NCI-H1694 treated with DMSO at 0.1 percent for 48 hours (cell line): ENCODE data around the gene PRPF39.
"Not testable (repeated sequence)": the region's sequence is repeated elsewhere in the genome, so short reads cannot be mapped to it uniquely, and the experiment has no call there.

Source experiments
- DNase-seq: peaks from one replicate; lab custom pipeline; 2025; lab: John Stamatoyannopoulos, UW

PRPF39 gene

DNA sequence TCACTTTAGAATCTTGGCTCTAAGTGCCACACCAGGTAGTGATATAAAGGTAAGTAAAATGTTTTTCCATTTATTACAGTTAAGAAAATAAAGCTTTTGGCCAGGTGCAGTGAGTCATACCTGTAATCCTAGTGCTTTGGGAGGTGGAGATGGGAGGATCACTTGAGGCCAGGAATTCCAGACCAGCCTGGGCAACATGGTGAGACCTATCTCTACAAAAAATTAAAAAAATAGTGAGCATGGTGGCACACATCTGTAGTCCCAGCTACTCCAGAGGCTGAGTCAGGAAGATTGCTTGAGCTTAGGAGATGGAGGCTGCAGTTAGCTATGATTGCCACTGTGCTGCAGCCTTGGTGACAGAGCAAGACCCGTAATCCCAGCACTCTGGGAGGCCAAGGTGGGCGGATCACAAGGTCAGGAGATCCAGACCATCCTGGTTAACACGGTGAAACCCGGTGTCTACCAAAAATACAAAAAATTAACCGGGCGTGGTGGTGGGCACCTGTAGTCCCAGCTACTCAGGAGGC lies 56.8 kb downstream of the PRPF39 start:
- DNase-seq, result no peak

DNA sequence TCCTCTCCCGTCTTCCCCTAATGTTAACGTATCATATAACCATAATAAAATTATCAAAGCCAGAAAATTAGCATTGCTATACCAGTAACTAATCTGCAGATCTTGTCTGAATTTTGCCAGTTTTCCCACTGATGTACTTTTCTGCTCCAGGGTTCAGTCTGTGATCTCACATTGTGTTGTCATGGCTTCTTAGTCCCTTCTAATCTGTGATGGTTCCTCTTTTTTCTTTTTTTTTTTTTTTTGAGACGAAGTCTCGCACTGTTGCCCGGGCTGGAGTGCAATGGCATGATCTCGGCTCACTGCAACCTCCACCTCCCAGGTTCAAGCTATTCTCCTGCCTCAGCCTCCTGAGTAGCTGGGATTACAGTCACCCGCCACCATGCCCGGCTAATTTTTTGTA lies 58.2 kb downstream of the PRPF39 start:
- DNase-seq, result not testable (repeated sequence)

- DNase-seq, result no peak
Observed at GRCh38 chr14:45144658-45145057, 60.7 kb downstream of the PRPF39 start.

DNA sequence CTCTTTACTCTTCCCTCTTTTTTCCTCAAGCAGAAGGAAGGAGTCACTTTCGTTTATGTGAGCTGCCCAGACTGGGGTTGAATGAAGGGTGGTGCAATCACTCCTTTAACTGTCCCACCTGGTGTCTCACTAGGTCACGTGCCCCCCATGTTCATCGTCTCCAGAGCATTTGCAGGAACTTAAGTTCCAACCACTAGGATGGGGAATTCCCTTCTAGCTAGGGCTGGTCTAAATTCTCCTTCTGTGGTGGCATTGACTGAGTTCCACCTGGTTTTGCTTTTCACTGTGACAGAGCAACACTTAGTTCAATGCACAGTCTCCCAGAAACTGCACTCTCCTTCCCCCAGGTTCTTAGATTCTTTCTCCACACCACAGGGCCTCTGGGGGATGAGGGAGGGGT lies 61.3 kb downstream of the PRPF39 start:
- no peak for DNase-seq

- DNase-seq, result no peak
Observed at GRCh38 chr14:45149602-45150001, 65.7 kb downstream of the PRPF39 start.

DNA sequence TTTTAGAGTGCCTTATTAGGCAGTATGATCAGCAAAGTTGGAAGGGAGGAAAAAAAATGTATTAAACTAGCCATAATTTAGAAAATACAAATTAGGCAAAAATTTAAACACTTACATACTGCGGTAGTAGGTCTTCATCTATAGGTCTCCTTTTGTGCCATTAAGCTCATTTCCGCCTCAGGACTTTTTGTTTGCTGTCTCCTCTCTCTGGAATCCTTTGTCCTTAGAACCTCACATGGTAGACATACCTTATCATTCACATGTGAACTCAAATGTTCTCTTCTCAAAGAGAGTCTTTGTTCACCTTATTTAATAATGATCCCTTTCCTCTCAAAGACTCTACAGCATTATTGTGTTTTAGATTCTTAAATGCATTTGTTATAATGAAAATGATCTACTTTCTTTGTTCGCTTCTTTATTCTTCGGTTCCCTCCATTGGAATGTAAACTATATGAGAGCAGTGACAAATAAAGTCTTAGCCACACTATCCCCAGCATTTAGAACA lies 66.5 kb downstream of the PRPF39 start:
- no peak for DNase-seq

DNA sequence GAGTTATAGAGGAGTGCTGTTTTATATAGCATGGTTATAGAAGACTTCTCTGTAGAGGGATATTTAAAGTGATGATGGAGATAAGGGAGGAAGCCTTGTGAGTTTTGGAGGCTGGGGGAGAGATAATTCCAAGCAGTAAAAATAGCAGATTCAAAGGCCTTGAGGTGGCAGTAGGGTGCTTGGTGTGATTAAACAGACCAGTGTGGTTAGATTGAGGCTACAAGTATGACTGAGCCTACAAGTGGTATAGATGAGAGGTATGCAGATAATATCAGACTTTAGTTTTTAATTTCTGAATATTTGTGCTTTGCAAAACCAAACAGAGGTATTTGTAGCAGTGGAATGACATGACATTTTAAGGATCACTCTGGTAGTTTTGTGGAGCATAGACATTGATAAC lies 72.2 kb downstream of the PRPF39 start:
- no peak for DNase-seq
